GM18907 (cell line): Measurements from ENCODE around the gene PSMD8.
"Not testable (repeated sequence)": the region's sequence is repeated elsewhere in the genome, so short reads cannot be mapped to it uniquely, and the experiment has no call there.

Experiments used
- ATAC-seq: cut with Tn5 transposase; IDR thresholded peaks from one replicate; pipeline ENCODE4 v1.9.1; 2021; ENCODE audit warnings: mild to moderate bottlenecking, moderate library complexity; ENCODE audit not compliant: unreplicated experiment

PSMD8 gene

DNA sequence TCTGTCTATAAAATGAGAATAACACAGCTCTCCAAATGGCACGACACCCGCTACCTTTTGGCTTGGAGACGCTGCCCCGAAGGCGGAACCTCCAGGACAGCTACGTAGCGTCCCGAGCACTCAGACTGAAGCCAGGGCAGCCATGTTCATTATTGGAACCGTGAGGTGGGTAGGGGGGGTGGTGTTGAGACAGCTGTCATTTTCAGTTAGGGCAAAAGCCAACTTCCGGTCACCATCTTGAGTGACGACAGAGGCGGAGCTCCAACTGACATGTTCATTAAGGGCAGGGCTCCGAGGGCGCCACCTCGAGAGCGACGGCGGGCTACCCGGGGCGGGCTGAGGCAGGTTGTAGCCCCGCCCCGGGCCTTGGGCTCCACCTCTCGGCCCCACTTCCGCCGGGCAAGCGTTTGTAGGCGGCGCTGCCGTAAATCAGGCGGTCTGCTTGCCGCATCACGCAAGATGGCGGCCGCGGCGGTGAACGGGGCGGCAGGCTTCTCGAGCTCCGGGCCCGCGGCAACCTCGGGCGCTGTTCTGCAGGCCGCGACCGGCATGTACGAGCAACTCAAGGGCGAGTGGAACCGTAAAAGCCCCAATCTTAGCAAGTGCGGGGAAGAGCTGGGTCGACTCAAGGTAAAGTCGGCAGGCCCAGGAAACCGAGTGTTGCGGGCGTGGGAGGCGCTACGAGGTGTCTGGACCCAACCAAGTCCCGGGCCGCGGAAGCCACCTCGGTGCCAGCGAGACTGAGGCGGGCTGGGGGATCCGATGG is at the start of gene PSMD8:
TSS of gene PSMD8 (plus strand) at position 240 of the 766 bp plus-strand sequence. CDS start at position 271, 31 bp downstream.
- ATAC-seq, result peak; percentile 94

DNA sequence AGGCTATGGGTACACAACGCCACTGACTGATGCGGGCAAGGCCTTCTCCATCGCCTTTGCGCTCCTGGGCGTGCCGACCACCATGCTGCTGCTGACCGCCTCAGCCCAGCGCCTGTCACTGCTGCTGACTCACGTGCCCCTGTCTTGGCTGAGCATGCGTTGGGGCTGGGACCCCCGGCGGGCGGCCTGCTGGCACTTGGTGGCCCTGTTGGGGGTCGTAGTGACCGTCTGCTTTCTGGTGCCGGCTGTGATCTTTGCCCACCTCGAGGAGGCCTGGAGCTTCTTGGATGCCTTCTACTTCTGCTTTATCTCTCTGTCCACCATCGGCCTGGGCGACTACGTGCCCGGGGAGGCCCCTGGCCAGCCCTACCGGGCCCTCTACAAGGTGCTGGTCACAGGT is 47.8 kb upstream of the PSMD8 start:
- no peak for ATAC-seq

DNA sequence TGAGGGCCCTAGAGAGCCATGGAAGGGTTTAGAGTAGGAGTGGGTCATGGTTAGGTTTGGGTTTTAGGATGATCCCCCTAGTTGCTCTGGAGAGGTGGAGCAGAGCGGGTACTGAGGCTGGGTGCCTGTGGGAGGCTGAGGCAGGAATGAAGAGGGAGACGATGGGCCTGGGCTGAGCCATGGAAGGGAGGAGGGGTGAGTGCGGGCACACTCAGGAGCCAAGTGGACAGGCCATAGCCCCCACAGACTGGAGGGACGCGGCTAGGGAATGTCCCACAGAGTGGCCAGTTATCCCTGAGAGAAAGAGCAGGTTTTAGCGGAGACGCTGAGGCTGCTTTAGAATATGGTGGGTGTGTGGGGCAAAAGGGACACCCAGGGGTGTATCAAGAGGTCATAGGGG is 44.7 kb upstream of the PSMD8 start:
- no peak for ATAC-seq

DNA sequence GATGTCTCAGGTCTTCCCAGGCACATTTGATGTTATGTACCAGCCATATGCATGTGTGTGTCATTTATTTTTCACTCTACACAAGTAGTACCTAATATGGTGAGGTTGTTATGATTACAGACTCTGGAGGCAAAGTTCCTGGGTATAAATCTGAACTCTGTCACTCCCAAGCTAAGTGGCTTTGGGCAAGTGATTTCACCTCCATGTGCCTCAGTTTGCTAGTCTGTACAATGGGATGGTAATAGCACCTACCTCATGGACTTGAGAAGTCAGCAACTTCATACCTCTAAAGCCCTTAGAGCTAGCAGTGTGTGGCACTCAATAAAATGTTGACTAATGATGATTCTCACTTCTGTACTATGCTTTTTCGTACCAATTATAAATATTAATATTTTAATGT is 42.6 kb upstream of the PSMD8 start:
- ATAC-seq, result no peak

DNA sequence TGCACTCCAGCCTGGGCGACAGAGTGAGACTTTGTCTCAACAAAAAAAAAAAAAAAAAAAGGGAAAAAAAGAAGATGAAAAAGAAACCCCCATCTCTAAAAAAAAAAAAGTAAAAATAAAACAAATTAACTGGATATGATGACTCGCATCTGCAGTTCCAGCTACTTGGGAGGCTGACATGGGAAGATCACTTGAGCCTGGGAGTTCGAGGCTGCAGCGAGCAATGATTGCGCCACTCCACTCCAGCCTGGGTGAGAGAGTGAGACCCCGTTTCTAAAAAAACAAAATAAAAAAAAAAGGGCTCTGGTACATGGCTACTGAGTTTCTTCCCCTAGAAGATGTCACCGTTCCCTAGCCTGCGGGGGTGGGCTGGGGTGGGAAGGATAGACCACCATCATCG is 41.1 kb upstream of the PSMD8 start:
- no peak for ATAC-seq

DNA sequence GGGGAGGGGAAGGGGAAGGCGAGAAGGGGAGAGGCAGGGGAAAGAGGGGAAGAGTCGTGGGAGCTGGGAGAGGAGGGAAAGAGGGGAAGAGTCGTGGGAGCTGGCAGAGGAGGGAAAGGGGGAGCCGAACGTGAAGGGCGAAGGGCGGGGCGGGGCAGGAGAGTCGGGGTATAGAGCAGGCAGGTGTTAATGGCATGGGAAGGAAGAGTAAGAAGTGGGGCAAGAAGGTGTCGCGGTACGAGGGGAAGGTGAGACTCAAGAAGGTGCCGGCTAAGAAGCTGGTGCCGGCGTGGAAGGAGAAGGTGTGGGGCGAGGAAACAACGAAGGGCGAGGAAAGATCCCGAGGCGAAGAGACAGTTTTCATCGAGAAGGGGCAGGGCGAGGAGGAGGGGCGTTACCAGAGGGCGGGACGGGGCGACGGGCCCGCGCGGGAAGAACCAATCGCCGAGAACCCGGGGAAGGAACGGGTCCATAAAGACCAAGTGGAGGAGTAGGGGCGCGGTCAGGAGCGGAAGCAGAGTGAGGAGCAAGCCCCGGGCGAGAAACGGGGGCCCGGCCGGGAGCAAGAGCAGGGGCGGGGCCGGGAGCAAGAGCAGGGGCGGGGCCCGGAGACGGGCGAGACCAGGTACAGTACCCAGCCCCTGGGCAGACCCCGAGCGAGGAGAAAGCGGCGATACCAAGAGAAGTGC is 38.3 kb upstream of the PSMD8 start:
- peak; percentile 74 for ATAC-seq

DNA sequence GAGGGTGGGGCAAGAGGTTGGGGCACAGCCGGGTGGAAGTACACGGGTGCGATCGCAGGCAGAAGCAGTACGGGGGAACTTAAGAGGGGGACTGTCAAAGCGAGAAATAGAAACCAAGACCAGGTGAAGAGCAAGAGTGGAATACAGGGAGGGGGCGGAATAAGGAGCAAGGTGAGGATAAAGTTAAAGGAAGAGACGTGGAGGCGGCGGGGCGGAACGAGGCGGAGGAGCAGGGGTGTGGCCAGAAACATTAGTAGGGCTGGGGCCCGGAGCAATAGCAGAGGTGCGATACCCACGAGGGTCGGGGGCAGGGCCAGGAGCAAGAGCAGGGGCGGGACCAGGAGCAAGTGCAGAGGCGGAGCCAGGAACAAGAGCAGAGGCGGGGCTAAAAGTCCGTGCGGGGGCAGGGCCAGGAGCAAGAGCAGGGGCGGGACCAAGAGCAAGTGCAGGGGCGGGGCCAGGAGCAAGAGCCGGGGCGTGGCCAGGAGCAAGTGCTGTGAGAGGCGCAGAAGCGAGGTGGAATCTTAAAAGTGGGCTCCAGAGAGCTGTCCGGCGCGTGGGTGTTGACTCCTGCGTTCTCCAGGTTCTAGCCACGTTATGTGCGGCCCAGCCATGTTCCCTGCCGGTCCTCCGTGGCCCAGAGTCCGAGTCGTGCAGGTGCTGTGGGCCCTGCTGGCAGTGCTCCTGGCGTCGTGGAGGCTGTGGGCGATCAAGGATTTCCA is 37.6 kb upstream of the PSMD8 start:
- ATAC-seq, result peak; percentile 50

DNA sequence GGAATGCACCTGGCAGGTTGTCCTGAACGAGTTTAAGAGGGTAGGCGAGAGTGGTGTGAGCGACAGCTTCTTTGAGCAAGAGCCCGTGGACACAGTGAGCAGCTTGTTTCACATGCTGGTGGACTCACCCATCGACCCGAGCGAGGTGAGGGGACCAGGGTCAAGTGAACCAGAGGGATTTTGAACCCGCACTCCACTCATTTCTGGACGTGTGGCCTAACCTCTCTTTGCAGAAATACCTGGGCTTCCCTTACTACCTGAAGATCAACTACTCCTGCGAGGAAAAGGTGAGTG is 37.1 kb upstream of the PSMD8 start:
- no peak for ATAC-seq

DNA sequence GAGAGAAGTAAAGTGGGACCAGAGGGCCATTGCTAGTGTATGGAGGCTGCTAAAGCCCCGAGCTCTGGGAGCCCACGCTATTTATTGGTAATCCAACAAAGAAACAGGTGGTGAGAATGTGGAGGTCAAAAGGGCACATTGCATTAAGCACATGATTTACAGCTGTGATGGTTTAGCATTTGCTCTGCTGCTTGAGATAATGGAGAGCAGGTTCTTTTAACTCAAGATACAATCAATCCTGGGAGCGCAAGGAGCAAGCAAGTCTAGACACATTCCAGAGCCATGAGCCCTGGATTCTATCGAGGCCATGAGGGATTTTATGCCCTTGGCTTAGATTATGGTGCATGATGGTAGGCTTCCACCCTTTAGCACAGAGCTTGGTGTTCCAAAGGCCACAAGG is 35.4 kb upstream of the PSMD8 start:
- not testable (repeated sequence) for ATAC-seq

DNA sequence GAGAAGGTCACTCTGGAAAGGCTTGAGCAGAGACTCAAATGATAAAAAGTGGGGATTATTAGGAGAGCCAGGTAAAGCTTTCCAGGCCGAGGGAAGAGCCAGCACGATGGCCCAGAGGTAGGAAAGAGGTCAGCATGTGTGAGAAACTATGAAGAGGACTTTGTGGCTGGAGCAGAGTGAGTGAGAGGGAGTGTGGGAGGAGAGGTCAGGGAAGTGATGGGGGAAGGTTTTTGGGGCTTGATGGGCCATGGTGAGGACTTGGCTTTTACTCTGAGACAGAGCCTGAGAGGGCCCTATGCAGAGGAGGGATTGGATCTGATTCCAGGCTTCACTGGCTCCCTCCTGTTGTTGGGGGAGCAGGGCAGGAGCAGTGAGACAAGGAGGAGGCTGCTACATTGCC is 33.4 kb upstream of the PSMD8 start:
- no peak for ATAC-seq

DNA sequence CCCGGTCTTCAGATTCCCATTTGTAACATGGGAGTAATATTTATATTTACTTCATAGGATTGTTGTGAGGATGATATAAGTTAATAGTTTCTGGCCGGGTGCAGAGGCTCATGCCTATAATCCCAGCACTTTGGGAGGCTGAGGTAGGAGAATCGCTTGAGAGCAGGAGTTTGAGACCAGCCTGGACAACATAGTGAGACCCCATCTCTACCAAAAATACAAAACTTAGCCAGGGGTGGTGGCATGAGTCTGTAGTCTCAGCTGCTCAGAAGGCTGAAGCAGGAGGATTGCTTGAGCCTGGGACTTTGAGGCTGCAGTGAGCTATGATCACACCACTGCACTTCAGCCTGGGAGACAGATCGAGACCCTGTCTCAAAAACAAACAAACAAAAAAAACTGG is 27.5 kb upstream of the PSMD8 start:
- ATAC-seq, result no peak

DNA sequence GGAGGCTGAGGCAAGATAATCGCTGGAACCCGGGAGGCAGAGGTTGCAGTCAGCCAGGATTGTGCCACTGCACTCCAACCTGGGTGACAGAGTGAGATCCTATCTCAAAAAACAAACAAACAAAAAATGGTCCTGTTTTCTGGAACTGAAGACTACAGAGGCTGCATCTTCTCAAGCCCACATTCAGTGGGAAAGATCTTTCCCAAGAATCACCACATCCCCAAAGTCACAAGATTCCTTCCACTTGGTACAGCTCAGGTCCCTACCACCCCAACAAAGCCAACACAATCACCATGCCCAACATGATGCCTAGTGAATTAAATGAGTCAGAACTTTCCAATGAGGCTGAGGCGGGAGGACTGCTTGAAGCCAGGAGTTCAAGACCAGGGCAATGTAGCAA is 23.5 kb upstream of the PSMD8 start:
- ATAC-seq, result no peak

DNA sequence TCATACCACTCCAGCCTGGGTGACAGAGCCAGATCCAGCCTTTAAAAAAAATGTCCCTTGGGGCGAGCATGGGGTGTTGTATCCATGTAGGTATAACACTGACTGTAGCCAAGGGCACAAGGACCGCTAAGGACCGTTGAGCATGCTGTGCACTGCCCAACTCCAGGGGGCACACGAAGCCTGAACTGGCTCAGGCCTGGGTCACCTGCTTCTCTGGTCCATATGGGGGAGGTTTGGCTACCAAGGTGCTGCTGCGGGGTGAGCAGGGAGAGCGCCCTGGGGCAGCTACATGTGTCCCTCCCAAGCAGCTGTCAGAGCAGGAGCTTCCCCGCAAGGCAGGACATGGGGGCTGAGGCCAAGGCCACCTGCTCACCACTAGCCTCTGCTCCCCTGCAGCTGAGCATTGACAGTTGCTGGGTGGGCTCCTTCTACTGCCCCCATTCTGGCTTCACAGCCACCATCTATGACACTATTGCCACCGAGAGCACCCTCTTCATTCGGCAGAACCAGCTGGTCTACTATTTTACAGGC is 22.4 kb upstream of the PSMD8 start:
- ATAC-seq, result no peak

DNA sequence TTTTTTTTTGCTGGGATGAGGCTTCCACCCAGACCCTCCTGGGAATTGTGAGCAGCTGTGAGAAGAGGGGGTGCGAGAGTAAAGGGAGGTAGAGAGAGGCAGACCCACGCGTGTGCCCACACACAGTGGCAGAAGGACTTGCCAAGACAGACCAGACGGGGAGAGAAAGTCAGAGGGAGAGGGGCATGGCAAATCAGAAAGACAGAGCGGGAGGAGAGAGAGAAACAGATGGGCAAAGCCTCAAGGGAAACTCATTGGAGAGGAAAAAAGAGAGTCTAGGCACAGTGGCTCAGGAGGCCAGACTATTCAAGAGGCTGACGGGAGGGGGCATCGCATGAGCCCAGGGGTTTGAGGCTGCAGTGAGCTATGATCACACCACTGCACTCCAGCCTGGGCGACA is 21.8 kb upstream of the PSMD8 start:
- no peak for ATAC-seq

DNA sequence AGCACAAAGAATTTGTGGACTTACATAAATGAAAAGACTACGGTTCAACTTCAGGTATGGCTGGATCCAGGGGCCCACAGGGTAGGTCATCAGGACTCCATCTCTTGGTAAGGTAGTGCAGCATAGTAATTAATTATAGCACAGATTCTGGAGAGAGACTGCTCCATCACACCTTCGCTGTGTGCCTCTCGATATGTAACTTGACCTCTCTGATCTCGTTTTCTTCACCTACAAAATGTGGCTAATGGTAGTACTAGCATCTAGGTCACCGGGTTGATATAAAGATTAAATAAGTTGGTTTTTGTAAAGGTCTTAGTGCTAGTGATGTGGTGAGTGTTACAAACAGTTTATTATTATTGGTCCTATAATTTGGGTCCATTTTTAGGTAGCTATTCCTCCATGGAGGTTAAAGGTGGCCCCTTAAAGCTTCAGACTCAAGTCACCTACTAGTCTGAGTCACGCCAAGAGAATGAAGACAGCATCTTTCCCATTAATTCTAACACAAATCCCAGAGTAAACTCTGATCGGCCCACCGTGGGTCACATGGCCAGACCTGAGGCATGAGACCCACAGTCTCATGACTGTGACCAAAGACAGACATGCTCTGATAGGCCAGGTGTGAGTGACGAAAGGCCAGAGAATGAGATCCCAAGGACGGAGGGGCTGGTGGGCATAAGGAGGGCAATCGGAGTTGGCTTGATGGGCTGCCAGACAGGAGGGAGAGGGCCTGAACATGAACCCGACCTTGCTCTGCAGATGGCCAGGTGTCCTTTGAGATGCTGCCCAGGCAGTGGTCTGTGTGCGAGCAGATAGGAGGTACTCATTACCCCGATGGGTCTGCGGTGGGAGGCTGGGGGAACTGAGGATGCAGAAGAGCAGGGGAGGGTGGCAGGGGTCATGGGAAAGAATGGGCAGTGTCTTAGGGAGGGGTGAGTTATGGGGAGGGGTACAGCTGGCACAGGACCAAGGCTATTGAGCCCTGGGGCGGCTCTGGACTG is 18.3 kb upstream of the PSMD8 start:
- no peak for ATAC-seq

DNA sequence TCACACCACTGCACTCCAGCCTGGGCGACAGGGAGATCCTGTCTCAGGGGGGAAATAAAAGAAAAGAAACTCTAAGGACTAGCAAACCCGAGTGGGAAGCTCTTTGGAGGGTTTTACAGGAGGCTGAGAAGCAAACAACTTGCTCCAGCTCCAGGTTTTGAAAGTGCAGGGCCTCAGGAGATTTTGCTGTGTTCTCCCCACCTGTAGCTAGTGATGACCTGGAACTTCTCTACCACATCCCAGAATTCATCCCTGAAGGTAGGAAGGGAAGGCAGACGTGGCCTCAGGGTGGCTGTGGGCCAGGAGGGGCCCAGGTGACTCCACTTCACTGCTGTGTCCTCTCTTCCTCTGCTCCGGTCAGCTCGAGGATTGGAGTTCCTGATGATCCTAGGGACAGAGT is 16.3 kb upstream of the PSMD8 start:
- no peak for ATAC-seq

DNA sequence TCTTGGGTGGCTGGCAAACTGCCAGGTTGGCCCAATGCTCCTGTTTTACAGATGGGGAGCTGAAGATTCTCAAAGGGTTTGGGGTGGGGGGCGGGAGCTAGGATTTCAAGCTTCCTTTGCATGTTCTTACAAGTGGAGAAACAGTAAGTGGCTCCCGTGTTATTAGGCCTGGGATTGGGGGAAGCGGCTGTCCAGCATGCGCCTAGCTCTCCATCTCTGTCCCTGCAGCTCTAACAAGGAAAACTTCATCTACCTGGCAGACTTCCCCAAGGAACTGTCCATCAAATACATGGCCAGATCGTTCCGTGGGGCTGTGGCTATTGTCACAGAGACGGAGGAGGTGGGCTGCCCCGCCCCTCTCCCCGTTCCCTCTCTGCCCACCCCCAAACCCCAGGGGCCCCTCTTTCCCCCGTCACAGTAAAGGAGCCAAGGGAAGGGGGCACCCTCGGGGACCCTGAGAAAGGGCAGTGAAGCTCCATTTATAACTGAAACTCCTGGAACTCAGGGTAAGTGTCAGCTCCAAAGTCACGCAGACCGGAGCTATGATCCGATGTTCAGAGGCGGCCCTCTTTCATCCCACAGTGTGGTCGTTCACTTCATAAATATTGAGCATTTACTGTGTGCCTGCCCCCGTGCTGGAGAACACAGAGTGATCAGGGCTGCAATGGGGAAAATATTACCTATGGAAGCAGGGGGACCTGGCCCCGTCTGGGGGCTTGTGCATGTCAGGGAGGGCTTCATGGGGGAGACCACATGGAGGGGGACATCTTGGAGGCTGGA is 14.9 kb upstream of the PSMD8 start:
- no peak for ATAC-seq

DNA sequence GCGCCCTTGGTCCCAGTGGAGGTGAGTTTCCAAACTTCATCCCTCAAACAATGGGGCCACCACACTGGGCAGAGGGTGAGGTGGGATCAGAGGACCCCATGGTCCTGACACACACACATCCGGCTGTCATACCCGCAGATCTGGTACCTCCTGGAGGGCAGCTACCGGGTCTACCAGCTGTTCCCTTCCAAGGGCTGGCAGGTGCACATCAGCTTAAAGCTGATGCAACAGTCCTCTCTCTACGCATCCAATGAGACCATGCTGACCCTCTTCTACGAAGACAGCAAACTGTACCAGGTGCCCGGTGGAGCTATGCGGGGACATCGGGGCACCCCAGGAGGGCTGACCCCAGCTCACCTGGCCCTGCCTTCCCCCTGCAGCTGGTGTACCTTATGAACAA is 14.0 kb upstream of the PSMD8 start:
- ATAC-seq, result no peak

DNA sequence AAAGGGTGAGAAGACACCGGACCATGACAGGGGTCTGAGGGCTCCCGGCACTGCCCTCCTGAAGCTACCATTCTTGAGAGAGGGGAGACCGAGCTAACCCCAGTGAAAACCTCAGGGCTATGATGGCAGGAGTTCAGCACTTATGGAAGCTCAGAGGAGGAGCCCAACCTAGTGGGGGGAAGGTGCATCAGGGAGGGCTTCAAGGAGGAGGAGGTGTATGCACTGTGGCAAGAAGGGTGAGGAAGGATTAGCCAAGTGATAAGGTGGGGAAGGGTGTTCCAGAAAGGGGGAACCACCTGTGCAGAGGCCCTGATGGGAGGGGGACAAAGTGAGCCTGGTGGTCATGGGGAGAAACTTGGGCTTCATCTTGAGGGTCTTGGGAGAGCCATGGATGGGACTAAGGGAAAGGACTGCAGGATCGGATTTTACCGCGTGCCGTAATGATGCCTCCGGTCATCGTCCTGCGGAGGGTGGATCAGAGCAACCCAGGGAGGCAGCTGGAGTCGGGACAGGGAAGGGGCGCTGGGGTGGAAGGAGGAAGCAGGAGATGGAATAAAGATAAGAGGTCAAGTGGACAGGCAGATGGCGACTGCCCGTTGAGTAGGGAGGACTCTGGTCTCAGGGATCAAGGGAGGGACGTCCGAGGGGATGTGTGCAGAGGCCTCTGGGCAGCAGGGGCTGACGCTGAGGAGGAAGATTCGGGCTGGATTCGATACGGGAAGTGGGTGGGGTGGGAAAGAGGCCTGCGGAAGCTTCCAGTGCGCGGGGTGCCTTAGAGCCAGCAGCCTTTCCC is 13.3 kb upstream of the PSMD8 start:
- no peak for ATAC-seq
